ENCODE results near the gene UBE2B. TPM values are rescaled to one million over a fixed set of nuclear protein-coding genes. Genes with fewer than 3 reads are reported as not detected.
A peak's percentile ranks its signal among the peaks of the same experiment; 100 is the strongest.

The UBE2B gene
- total and polyA plus RNA-seq, 8 donors, result 22.3 to 150 (median 72.5) TPM

- Histone ChIP-seq H3K9me3 (no peaks in the 10 kb centered on the region), H3K4me1 (peaks cover 27 to 36% (median 32%) of the 10 kb centered on the region in 4 donors), H3K27me3 (no peaks in the 10 kb centered on the region), H3K36me3 (no peaks in the 10 kb centered on the region), H3K27ac (peak overlapping the region in 4 of 5 donors; percentile 58 to 82 (median 76)), H3K4me3 (peak overlapping the region in 1 of 4 donors; percentile 15)
- TF ChIP-seq POLR2AphosphoS5 (IDR thresholded peaks at IDR 0.05) (no peak), CTCF (IDR thresholded peaks at IDR 0.05) (no peak), EP300 (IDR thresholded peaks at IDR 0.05) (no peak), POLR2A (IDR thresholded peaks at IDR 0.05) (no peak)
- 77 to 84% (median 79%) methylated on average over 3 to 4 of the region's 4 CpGs for WGBS, 5 donors
- intact Hi-C loops (cut with DNase I; ENCODE audit: low total_unique reads), result no loop called here
- DNase-seq, result no peak
These were observed 66.0 kb downstream of the UBE2B start for GRCh38 chr5:134437340-134437846.

- 65 to 76% (median 72%) methylated on average over 5 to 7 of the region's 7 CpGs for WGBS, 5 donors
- H3K9me3 ChIP-seq, result no peaks in the 10 kb centered on the region
- TF ChIP-seq POLR2AphosphoS5 (IDR thresholded peaks at IDR 0.05) (no peak), CTCF (IDR thresholded peaks at IDR 0.05) (no peak), POLR2A (IDR thresholded peaks at IDR 0.05) (no peak), EP300 (IDR thresholded peaks at IDR 0.05) (no peak)
- intact Hi-C loops (cut with DNase I; ENCODE audit: low total_unique reads), result no loop called here
- DNase-seq, result peak in 1 of 2 donors; percentile 44
- H3K27me3 ChIP-seq, result no peaks in the 10 kb centered on the region
- peaks cover 27 to 36% (median 32%) of the 10 kb centered on the region in 4 donors for H3K4me1 ChIP-seq
- no peaks in the 10 kb centered on the region for H3K36me3 ChIP-seq
- H3K27ac ChIP-seq, result peak overlapping the region in 4 of 5 donors; percentile 58 to 82 (median 76)
- no peak overlapping the region for H3K4me3 ChIP-seq
These were observed 66.6 kb downstream of the UBE2B start for GRCh38 chr5:134437847-134438581.

GRCh38 chr5:134438721-134439123 is 67.4 kb downstream of the UBE2B start:
- Histone ChIP-seq H3K27me3 (no peaks in the 10 kb centered on the region), H3K36me3 (no peaks in the 10 kb centered on the region), H3K4me3 (no peak overlapping the region), H3K4me1 (peaks cover 27 to 36% (median 32%) of the 10 kb centered on the region in 4 donors), H3K27ac (peak overlapping the region; percentile 11 to 82 (median 71)), H3K9me3 (no peaks in the 10 kb centered on the region)
- no peak for TF ChIP-seq POLR2A (IDR thresholded peaks at IDR 0.05)
- no peak for TF ChIP-seq CTCF (IDR thresholded peaks at IDR 0.05)
- TF ChIP-seq EP300 (IDR thresholded peaks at IDR 0.05), result no peak
- TF ChIP-seq POLR2AphosphoS5 (IDR thresholded peaks at IDR 0.05), result no peak
- intact Hi-C loops (cut with DNase I; ENCODE audit: low total_unique reads), result no loop called here
- DNase-seq, result no peak
- WGBS, 5 donors, result 69 to 90% (median 87%) methylated on average over 7 of the region's 7 CpGs

- H3K27ac ChIP-seq, result peak overlapping the region in 4 of 5 donors; percentile 58 to 82 (median 76)
- no peak overlapping the region for H3K4me3 ChIP-seq
- no peak for TF ChIP-seq CTCF (IDR thresholded peaks at IDR 0.05)
- peak; percentile 54 to 93 (median 88) for TF ChIP-seq POLR2AphosphoS5 (IDR thresholded peaks at IDR 0.05)
- no peaks in the 10 kb centered on the region for H3K36me3 ChIP-seq
- DNase-seq, result peak; percentile 38 to 82
- intact Hi-C loops (cut with DNase I; ENCODE audit: low total_unique reads), result no loop called here
- no peaks in the 10 kb centered on the region for H3K9me3 ChIP-seq
- 50 to 73% (median 57%) methylated on average over 7 of the region's 7 CpGs for WGBS, 5 donors
- H3K27me3 ChIP-seq, result no peaks in the 10 kb centered on the region
- peaks cover 27 to 36% (median 32%) of the 10 kb centered on the region in 4 donors for H3K4me1 ChIP-seq
These were observed 67.9 kb downstream of the UBE2B start for GRCh38 chr5:134439210-134439654.

Measured in stomach (tissue), 9 donors.